Activated T-cell treated with anti-CD3 and anti-CD28 coated beads for 48 hours (primary cell): ENCODE measurements around the gene DROSHA.

Experiments
- DNase-seq: peaks from one replicate; pipeline ENCODE4 v3.0.0-alpha.2; 2020; ENCODE audit warnings: low read depth

Gene DROSHA

DNA sequence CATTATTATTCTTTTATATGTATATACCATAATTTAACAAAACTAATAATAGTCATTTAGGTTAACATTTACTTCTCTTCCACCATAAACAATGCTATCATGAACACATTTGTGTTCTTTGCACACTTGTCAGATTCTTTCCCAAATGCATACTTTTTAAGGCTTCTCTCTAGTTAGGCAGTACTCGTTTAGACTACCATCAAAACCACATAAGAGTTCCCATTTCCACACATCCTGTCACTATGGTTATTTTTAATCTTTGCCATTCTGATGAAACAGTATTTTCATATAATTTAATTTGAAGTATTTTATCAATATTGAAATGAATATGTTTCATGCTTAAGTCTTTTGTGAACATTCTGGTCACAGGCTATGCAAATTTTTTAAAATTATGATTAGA lies 15.1 kb downstream of the DROSHA start:
- no peak for DNase-seq

DNA sequence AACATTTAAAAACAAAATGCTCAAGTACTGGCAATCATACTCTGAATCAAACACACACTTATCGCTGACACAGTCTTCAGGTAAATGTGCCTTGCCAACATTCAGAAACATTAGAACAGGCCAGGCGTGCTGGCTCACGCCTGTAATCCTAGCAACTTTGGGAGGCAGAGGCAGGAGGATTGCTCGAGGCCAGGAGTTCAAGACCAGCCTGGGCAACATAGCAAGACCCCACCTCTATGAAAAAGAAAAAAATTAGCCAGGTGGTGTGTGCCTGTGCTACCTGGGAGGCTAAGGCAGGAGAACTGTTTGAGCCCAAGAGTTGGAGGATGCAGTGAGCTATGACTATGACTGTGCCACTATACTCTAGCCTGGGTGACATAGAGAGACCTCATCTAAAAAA lies 20.6 kb downstream of the DROSHA start:
- DNase-seq = no peak

- no peak for DNase-seq
Observed at GRCh38 chr5:31504529-31504928, 27.4 kb downstream of the DROSHA start.

DNA sequence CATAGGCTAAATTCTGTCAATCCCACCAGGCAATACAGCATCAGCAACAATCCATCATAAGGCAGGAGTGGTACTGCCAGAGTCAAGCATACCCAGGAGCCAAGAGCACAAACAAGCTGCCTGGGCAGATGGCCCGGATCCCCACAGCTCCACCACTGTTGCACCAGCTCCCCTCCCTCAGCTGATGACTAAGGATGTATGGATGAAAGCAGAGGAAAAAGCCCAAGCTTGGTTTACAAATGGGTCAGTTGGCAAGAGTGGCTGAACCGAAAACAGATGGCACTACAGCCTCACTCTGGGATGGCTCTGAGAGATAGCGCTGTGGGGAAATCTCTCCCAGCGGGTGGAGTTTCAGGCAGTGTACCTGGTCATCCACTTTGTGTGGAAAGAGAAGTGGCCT lies 29.4 kb downstream of the DROSHA start:
- DNase-seq = no peak

- no peak for DNase-seq
Observed at GRCh38 chr5:31500256-31500655, 31.6 kb downstream of the DROSHA start.

- no peak for DNase-seq
Observed at GRCh38 chr5:31496891-31497290, 35.0 kb downstream of the DROSHA start.

DNA sequence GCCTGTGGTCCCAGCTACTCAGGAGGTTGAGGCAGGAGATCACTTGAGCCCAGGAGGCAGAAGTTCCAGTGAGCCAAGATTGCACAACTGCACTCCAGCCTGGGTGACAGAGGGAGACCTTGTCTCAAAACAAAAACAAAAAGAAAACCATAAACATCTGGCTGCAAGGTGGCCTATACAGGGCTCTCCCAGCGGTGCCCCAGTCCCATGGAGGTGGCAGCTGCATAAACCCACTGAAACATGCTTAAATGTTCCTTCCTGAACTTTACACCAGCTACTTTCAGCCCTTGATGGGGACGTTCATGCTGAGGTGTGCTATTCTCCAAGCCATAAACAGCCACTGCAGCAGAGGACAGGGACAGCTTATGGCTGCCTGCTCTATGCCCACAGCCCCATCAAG lies 35.6 kb downstream of the DROSHA start:
- no peak for DNase-seq

DNA sequence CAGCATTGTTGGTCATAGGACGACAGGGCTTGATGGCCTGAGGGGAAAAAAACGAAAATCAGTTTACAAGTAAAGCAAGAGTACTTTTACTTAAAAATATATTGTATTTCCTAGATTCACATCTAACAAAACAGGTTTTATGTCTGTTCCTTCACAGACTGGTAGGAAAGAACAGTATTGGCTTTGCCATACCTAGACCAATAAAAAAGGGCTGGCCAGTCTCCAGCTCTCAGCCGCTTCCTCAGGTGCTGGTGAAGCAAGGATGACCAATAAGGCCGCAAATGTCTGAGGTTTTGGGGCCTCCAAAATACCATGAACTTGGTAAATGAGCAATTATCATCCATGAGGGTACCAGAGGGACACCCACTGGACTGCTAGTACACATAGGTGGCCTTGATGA lies 36.6 kb downstream of the DROSHA start:
- DNase-seq = no peak

DNA sequence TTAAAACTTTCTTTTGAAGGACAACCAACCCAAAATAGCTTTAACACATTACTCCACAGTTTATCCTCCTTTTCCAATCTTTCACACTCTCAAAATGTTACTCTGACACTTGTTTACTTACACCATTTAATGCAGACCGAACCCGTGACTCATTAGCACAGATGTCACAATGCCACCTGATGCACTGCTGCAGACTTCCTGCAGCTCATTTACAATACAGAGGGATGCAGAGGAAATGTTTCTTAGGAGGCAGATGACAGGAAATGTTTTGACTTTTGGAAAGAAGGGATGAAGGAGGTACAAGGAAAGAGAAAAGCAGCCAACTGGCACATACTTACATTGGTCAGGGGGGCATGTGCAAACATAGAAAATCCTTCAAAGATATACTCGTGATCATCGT lies 39.0 kb downstream of the DROSHA start:
- DNase-seq = no peak

DNA sequence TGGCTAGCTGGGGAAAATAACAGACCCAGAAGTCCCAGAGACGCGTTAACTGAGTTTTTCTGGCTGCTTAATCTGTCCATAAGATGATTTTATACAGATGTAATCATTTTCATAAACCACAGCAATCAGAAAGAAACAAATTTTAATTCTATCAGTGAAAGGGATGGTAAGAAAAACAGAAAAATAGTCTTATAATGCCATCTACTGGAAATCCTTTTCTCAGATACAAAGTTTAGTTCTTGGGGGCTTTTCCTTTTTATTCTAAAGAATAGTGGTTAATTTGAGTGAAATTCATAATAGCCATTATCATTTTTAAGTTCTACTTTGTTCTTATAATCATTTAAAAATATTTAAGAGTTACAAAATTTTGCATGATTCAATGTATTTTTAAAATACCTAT lies 44.4 kb downstream of the DROSHA start:
- no peak for DNase-seq

GRCh38 chr5:31486441-31486840 lies 45.5 kb downstream of the DROSHA start:
- DNase-seq = no peak

DNA sequence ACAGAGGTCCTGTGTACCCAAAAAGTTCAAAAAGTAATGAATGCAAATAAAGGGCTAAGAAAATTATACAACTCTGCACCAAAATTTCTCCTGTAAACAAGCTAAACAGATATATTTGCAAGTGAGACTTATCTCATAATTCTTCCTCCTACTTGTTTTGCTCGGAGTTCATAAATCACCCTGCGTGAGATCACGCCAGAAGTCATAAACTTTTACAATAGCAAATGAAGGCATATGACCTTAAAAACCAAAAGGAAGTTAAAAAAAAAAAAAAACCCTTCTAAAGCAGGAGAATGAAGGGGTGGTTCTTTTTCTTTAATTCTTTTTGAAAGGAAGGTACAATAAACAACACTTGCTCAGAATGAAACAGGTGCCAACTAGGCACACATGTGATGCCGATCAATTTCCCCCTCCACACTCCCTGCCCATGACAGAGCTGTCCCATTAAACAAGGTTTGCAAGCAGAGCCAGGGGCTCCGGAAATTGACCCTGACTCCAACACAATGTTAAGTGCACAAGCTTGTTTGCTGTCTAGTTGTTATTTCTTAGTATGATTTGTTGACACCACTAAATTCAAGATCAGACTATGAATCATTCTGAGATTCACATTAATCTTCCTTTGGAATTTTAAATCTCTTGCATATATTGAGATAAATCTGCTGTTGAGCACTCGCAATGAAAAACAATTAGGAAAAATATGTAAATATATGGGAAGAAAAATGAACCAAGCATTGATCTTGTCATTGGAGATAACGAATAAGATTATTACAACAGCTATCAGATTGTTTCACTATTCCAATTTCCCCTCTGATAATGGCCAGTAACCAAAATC lies 46.3 kb downstream of the DROSHA start:
- DNase-seq = no peak

- no peak for DNase-seq
Observed at GRCh38 chr5:31481531-31482165, 50.2 kb downstream of the DROSHA start.

DNA sequence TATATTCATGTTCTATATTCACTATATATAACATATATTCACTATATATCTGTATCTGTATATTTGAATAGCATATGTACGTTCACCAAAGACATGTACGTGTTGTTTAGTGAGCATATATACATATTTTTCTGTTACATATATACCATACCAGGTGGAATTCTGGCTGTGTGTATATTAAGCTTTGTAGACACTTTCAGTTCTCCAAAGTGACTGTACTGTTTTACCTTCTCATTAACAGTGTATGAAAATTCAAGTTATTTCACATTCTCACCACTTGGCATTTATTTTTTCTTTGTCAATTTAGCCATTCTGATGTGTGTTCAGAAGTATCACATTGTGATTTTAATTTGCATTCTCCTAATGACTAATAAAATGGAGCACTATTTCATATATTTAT lies 52.2 kb downstream of the DROSHA start:
- DNase-seq = no peak

DNA sequence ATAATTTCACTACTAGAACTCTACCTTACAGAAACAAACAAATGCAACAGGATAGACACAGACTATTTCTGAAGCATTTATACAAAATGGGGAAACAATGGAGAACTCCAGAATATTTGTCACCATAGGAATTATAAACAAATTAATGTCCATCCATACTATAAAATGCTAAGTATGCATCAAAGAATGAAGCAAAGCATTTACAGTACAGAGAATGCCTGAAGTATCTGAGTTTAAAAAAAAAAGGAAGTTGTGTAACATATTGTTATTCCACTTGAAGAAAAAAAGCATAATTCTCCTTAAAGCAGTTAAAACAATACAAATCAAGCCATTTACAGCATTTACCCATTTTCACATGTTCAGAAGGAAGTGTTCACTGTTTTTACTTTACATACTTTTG lies 53.0 kb downstream of the DROSHA start:
- no peak for DNase-seq

- DNase-seq = no peak
Observed at GRCh38 chr5:31477971-31478370, 53.9 kb downstream of the DROSHA start.

GRCh38 chr5:31477516-31477915 lies 54.4 kb downstream of the DROSHA start:
- DNase-seq = no peak

GRCh38 chr5:31476738-31477141 lies 55.2 kb downstream of the DROSHA start:
- DNase-seq = no peak

GRCh38 chr5:31471916-31472315 lies 60.0 kb downstream of the DROSHA start:
- DNase-seq = no peak

DNA sequence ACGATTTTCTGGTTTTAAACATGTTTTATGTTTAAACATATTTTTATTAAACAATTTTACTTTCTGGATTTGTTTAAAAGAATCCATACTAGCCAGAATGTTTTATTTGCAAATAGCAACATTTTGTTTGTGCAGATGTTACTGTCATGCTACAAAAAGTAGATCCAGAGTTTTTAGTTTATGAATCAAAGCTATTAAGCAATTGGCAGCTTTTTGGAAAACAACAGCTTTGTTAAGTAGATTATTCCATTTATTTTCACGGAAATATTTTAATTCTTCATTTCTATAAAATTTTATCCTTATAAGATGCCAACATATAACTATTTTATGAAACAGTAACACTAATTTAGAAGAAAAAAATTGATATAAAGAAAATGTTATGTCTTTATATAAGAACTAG lies 60.9 kb downstream of the DROSHA start:
- DNase-seq = no peak

GRCh38 chr5:31470608-31471007 lies 61.3 kb downstream of the DROSHA start:
- DNase-seq = no peak

GRCh38 chr5:31469886-31470285 lies 62.0 kb downstream of the DROSHA start:
- no peak for DNase-seq

GRCh38 chr5:31469466-31469865 lies 62.4 kb downstream of the DROSHA start:
- DNase-seq = no peak

GRCh38 chr5:31465291-31465690 lies 66.6 kb downstream of the DROSHA start:
- no peak for DNase-seq
